Naive thymus-derived CD8-positive, alpha-beta T cell (primary cell): Measurements from ENCODE around the gene USP13. TPM values are rescaled to one million over a fixed set of nuclear protein-coding genes. Genes with fewer than 3 reads are reported as not detected.

Experiments
- ATAC-seq, 2 donors: fragments of 150-1000 bp; cut with Tn5 transposase in 1 of 2; sonication (Bioruptor Pico), chemical (Tn5 transposase) in 1 of 2; 1 replicate in 1 of 2; 2 replicates in 1 of 2; pipeline ENCODE4 v1.10.0; 2021; ENCODE audit warnings: mild to moderate bottlenecking in 2 of 2, moderate library complexity in 2 of 2
- POLR2A ChIA-PET: fragments of 350-600 bp; sonication (Branson Sonifier 250); formaldehyde crosslinking; loops from one replicate; lab custom pipeline; 2021; ENCODE audit warnings: antibody characterized with exemption; lab: Charles Lee
- DNase-seq, 10 donors: peaks; one replicate each; pipeline versions ENCODE4 v3.0.0 to v3.0.0-alpha.2; 2020 to 2022
- H3K27ac Mint-ChIP-seq, 10 donors: one replicate each; pipeline ENCODE4 v1.8.0; 2020 to 2022; ENCODE audit warnings: mild to moderate bottlenecking in 10 of 10, mixed read lengths in 10 of 10, moderate library complexity in 4 of 10, inconsistent platforms in 1 of 10
- H3K27me3 Mint-ChIP-seq, 5 donors: one replicate each; pipeline ENCODE4 v1.8.0; 2021 to 2022; ENCODE audit warnings: mixed read lengths in 5 of 5
- H3K36me3 Mint-ChIP-seq, 3 donors: one replicate each; pipeline ENCODE4 v1.8.0; 2020 to 2022; ENCODE audit warnings: mixed read lengths in 3 of 3, mild to moderate bottlenecking in 2 of 3, inconsistent platforms in 1 of 3
- H3K4me1 Mint-ChIP-seq, 4 donors: one replicate each; pipeline ENCODE4 v1.8.0; 2021 to 2022; ENCODE audit warnings: mixed read lengths in 4 of 4
- H3K4me3 Mint-ChIP-seq, 10 donors: one replicate each; pipeline ENCODE4 v1.8.0; 2020 to 2022; ENCODE audit warnings: mild to moderate bottlenecking in 10 of 10, mixed read lengths in 10 of 10, moderate library complexity in 6 of 10, inconsistent platforms in 1 of 10
- H3K9me3 Mint-ChIP-seq, 9 donors: one replicate each; pipeline ENCODE4 v1.8.0; 2020 to 2022; ENCODE audit warnings: mixed read lengths in 9 of 9, mild to moderate bottlenecking in 3 of 9, inconsistent platforms in 1 of 9, moderate library complexity in 1 of 9
- polyA plus RNA-seq, 3 donors: library from polyadenylated mRNA; unstranded; fragments of 300-500 nt; fragmentation: Illumina TruSeq; gene quantifications; one replicate each; pipeline ENCODE4 v1.2.3, GENCODE V29; 2021
- total RNA-seq, 8 experiments: library from RNA in 2 of 8; stranded (reverse) in 2 of 8; gene quantifications; one replicate each; pipeline ENCODE4 v1.2.3 and lab custom pipeline; 2021 to 2026

Gene USP13
- total RNA-seq = 1 to 10 TPM; 6.9 to 10.0 TPM
- 10 to 100 TPM in 1 of 3 donors, 1 to 10 TPM in 2; 3.7 to 12.0 (median 9.1) TPM for polyA plus RNA-seq
- total RNA-seq (lab: John Stamatoyannopoulos, UW) = 5.3 to 10.0 (median 5.8) reads per million in 6 experiments

DNA sequence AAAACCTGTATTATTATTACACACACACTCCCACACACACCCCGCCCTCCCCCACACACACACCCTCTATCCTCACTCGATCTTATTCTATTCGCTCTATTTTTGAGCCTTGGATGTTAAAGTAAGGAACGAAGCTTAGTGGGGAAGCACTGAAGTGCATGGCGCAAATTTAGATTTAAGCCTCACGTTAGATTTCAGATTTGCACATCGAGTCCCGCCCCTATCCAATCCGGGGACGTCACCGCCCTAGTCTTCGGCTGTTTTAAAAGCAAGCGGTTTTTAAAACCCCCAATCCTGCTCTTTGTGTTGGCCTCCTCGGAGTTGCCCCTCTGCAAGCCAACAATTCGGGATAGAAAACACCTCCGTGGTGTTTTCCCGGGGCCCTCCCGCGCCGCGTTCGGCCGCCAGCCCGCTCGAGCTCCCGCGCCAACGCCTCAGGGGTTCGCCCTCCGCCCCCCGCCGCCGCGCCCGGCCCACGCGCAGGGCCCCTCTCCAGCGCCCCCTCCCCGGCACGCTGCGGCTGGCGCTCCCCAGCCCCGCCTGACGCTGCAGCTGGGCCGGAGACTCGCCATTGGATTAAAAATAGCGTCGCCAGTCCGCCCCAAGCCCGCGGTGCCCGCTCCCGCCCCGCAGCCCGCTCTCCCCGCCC, at the start of gene USP13:
USP13 (plus strand) TSS at position 594 of the 649 bp plus-strand sequence. CDS start 186 bp downstream, outside the sequence.
- peak; percentile 70 for ATAC-seq
- Mint-ChIP-seq H3K27me3 (no peaks in the 10 kb centered on the region), H3K27ac (peak within 1 kb of the TSS; percentile 82 to 94 (median 90)), H3K9me3 (no peaks in the 10 kb centered on the region), H3K4me1 (peaks cover 23 to 42% (median 33%) of the 10 kb centered on the region in 4 donors), H3K36me3 (peaks cover 0 to 7% (median 0%) of the 10 kb centered on the region in 3 donors), H3K4me3 (peak within 1 kb of the TSS; percentile 87 to 98 (median 92))
- peak; percentile 32 to 81 (median 64) for DNase-seq
- POLR2A ChIA-PET = interaction anchor here (0.7 to 2.6 kb wide), 3 partner anchors 48 to 504 kb away, joined by 3 to 9 read pairs (median 5); partner anchors contain the start of genes MRPL47, NDUFB5 and PIK3CA

DNA sequence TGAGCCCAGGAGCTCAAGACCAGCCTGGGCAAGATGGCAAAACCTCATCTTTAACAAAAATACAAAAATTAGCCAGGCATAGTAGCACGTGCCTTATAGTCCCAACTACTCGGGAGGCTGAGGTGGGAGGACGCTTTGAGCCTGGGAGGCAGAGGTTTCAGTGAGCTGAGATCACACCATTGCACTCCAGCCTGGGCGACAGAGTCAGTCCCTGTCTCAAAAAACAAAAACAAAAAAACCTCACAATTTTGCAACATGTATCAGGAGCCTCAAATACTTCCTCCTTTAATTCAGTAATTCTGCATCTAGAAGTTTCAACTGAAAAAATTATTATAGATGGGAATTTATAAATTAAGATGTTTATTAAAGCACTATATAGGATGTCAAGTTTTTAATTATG, 49.5 kb upstream of the USP13 start:
- H3K4me1 Mint-ChIP-seq = peaks cover 17 to 63% (median 36%) of the 10 kb centered on the region in 4 donors
- POLR2A ChIA-PET = no interaction called here

DNA sequence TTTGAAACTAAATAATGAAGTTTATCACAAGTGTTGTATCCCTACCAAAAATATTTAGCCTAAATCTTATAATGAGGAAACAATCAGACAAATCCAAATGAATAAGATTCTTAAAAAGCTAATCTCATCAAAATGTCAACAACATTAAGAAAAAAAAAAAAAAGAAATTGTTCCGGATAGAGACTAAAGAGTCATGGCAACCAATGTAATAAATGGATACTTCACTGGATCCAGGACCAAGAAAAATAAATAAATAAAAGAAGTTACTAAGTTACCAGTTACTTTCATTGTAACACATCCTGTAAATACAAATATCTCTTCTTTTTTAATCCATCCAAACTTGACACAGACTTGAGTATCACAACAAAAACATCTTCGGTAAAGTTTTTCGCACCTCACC, 49.0 kb upstream of the USP13 start:
- POLR2A ChIA-PET = interaction anchor here (1.6 kb wide), 1 partner anchor 41 kb away, joined by 9 read pairs; the partner anchor contains the start of gene ACTL6A
- Mint-ChIP-seq H3K4me3 (peak overlapping the region; percentile 95 to 100 (median 98)), H3K36me3 (peaks cover 5 to 41% (median 7%) of the 10 kb centered on the region in 3 donors), H3K4me1 (peaks cover 17 to 66% (median 38%) of the 10 kb centered on the region in 4 donors), H3K27me3 (no peaks in the 10 kb centered on the region), H3K9me3 (no peaks in the 10 kb centered on the region), H3K27ac (peak overlapping the region; percentile 97 to 100 (median 99))
- ATAC-seq (peak in 1 of 2 donors; percentile 3), DNase-seq (no peak)

More for the DNA sequence above, 49.5 kb upstream of the USP13 start:
- Mint-ChIP-seq H3K36me3 (peaks cover 5 to 46% (median 7%) of the 10 kb centered on the region in 3 donors), H3K27ac (peak overlapping the region in 9 of 10 donors; percentile 61 to 100 (median 99)), H3K9me3 (no peaks in the 10 kb centered on the region), H3K4me3 (peak overlapping the region; percentile 95 to 100 (median 98)), H3K27me3 (no peaks in the 10 kb centered on the region)
- ATAC-seq = no peak
- DNase-seq = no peak

- peak; percentile 99 for ATAC-seq
- peaks cover 5 to 37% (median 7%) of the 10 kb centered on the region in 3 donors for H3K36me3 Mint-ChIP-seq
- H3K27ac Mint-ChIP-seq = peak within 1 kb of the TSS; percentile 97 to 100 (median 99)
- DNase-seq = peak; percentile 74 to 96 (median 92)
- POLR2A ChIA-PET = interaction anchor here (0.8 to 1.6 kb wide), 8 partner anchors 10 to 998 kb away, joined by 3 to 9 read pairs (median 4); partner anchors contain the start of genes ACTL6A, TTC14, USP13 and ZNF639
- H3K9me3 Mint-ChIP-seq = no peaks in the 10 kb centered on the region
- H3K27me3 Mint-ChIP-seq = no peaks in the 10 kb centered on the region
- H3K4me1 Mint-ChIP-seq = peaks cover 19 to 71% (median 43%) of the 10 kb centered on the region in 4 donors
- H3K4me3 Mint-ChIP-seq = peak within 1 kb of the TSS; percentile 95 to 100 (median 98)
Measured at GRCh38 chr3:179604321-179605078, 48.3 kb upstream of the USP13 start, which contains the start of the genes MRPL47 and NDUFB5. Gene MRPL47 (minus strand): TSS chr3:179604638. CDS start chr3:179604624, 14 bp downstream. Gene NDUFB5 (plus strand): TSS chr3:179604794. CDS start chr3:179604816, 22 bp downstream.

- Mint-ChIP-seq H3K4me1 (peaks cover 25 to 67% (median 54%) of the 10 kb centered on the region in 4 donors), H3K9me3 (no peaks in the 10 kb centered on the region), H3K36me3 (peaks cover 2 to 27% (median 5%) of the 10 kb centered on the region in 3 donors), H3K4me3 (peak overlapping the region in 9 of 10 donors; percentile 4 to 65 (median 55)), H3K27ac (peak overlapping the region in 6 of 10 donors; percentile 6 to 68 (median 60)), H3K27me3 (no peaks in the 10 kb centered on the region)
- ATAC-seq (no peak), DNase-seq (no peak)
- POLR2A ChIA-PET = no interaction called here
Measured at GRCh38 chr3:179606534-179607085, 46.2 kb upstream of the USP13 start.

DNA sequence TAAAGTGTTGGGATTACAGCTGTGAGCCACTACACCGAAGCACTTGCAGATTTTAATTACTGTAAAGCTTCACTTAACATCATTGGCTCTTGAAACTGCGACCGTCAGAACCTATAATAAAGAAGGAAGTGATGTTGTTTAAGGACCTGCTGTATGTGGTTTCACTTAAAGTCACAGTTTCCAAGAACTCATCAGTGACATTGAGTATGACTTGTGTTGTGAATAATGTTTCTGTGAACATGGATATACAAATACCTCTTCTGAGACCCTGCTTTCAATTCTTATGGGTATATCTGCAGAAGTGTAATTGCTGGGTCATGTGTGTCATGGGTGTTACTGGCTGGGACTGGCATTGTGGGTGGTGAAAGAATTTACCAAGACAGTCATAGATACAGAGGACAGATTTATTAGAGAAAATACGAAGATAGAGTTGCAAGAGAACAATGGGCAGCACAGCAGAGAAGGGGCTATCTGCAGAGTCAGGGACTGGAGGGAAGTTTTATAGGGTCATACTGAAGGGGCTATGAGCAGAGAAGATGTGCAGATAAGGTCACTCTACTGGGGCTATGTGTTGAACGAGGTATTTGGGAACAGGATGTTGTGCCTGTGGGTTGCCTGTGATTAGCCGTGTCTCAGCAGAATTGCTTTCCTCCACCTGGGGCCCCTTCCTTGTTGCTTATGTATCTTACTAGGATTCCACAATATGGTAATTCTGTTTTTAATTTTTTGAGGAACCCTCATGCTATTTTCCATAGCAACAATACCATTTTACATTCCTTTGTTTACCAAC, 43.7 kb upstream of the USP13 start:
- H3K9me3 Mint-ChIP-seq = no peaks in the 10 kb centered on the region
- DNase-seq (no peak), ATAC-seq (no peak)
- H3K4me1 Mint-ChIP-seq = peaks cover 29 to 51% (median 50%) of the 10 kb centered on the region in 4 donors
- peaks cover 2 to 36% (median 5%) of the 10 kb centered on the region in 3 donors for H3K36me3 Mint-ChIP-seq
- H3K27me3 Mint-ChIP-seq = no peaks in the 10 kb centered on the region
- POLR2A ChIA-PET = no interaction called here
- H3K27ac Mint-ChIP-seq = peak overlapping the region in 9 of 10 donors; percentile 1 to 74 (median 34)
- H3K4me3 Mint-ChIP-seq = peak overlapping the region in 4 of 10 donors; percentile 2 to 45 (median 22)

DNA sequence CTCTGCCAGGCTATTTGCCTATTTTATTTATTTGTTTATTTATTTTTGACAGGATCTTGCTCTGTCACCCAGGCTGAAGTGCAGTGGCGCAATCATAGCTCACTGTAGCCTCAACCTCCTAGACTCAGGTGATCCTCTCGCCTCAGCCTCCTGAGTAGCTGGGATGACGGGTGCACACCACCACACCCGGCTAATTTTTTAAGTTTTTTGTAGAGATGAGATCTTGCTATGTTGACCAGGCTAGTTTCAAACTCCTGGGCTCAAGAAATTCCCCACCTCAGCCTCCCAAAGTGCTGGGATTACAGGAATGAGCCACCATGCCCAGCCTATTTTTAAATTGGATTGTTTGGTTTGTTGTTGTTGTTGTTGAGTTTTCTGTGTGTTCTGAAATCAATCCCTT, 42.8 kb upstream of the USP13 start:
- no peak for ATAC-seq
- peak overlapping the region in 1 of 10 donors; percentile 18 for H3K27ac Mint-ChIP-seq
- no peak for DNase-seq
- no peaks in the 10 kb centered on the region for H3K27me3 Mint-ChIP-seq
- no peak overlapping the region for H3K4me3 Mint-ChIP-seq
- H3K9me3 Mint-ChIP-seq = no peaks in the 10 kb centered on the region
- POLR2A ChIA-PET = no interaction called here
- peaks cover 0 to 36% (median 2%) of the 10 kb centered on the region in 3 donors for H3K36me3 Mint-ChIP-seq
- peaks cover 24 to 43% (median 40%) of the 10 kb centered on the region in 4 donors for H3K4me1 Mint-ChIP-seq

- H3K27ac Mint-ChIP-seq = no peak overlapping the region
- DNase-seq = no peak
- POLR2A ChIA-PET = interaction anchor here (0.6 kb wide), 1 partner anchor 113 kb away, joined by 5 read pairs; no protein-coding TSS in a partner anchor
- H3K9me3 Mint-ChIP-seq = no peaks in the 10 kb centered on the region
- H3K27me3 Mint-ChIP-seq = no peaks in the 10 kb centered on the region
- H3K4me3 Mint-ChIP-seq = no peak overlapping the region
- peaks cover 14 to 21% (median 18%) of the 10 kb centered on the region in 4 donors for H3K4me1 Mint-ChIP-seq
- H3K36me3 Mint-ChIP-seq = peaks cover 0 to 45% (median 6%) of the 10 kb centered on the region in 3 donors
- no peak for ATAC-seq
Measured at GRCh38 chr3:179613807-179614206, 39.0 kb upstream of the USP13 start.

GRCh38 chr3:179615458-179616173, 37.2 kb upstream of the USP13 start:
- no peaks in the 10 kb centered on the region for H3K27me3 Mint-ChIP-seq
- H3K9me3 Mint-ChIP-seq = peaks cover 0 to 2% (median 0%) of the 10 kb centered on the region in 9 donors
- ATAC-seq (no peak), DNase-seq (no peak)
- H3K4me3 Mint-ChIP-seq = no peak overlapping the region
- H3K36me3 Mint-ChIP-seq = peaks cover 0 to 52% (median 19%) of the 10 kb centered on the region in 3 donors
- H3K27ac Mint-ChIP-seq = peak overlapping the region in 1 of 10 donors; percentile 48
- POLR2A ChIA-PET = no interaction called here
- H3K4me1 Mint-ChIP-seq = peaks cover 5 to 10% (median 8%) of the 10 kb centered on the region in 4 donors

GRCh38 chr3:179622023-179622422, 30.8 kb upstream of the USP13 start:
- peaks cover 0 to 79% (median 45%) of the 10 kb centered on the region in 3 donors for H3K36me3 Mint-ChIP-seq
- DNase-seq (no peak), ATAC-seq (no peak)
- peaks cover 0 to 2% (median 0%) of the 10 kb centered on the region in 9 donors for H3K9me3 Mint-ChIP-seq
- POLR2A ChIA-PET = no interaction called here
- no peak overlapping the region for H3K27ac Mint-ChIP-seq
- peaks cover 0 to 5% (median 0%) of the 10 kb centered on the region in 4 donors for H3K4me1 Mint-ChIP-seq
- no peaks in the 10 kb centered on the region for H3K27me3 Mint-ChIP-seq
- no peak overlapping the region for H3K4me3 Mint-ChIP-seq

- POLR2A ChIA-PET = no interaction called here
- H3K27ac Mint-ChIP-seq = no peak overlapping the region
- ATAC-seq = no peak
- peaks cover 0 to 2% (median 0%) of the 10 kb centered on the region in 9 donors for H3K9me3 Mint-ChIP-seq
- H3K4me3 Mint-ChIP-seq = no peak overlapping the region
- peaks cover 0 to 64% (median 36%) of the 10 kb centered on the region in 3 donors for H3K36me3 Mint-ChIP-seq
- DNase-seq = no peak
- H3K27me3 Mint-ChIP-seq = no peaks in the 10 kb centered on the region
- peaks cover 0 to 5% (median 0%) of the 10 kb centered on the region in 4 donors for H3K4me1 Mint-ChIP-seq
Measured at GRCh38 chr3:179624451-179624850, 28.4 kb upstream of the USP13 start.
